ENCODE results near the gene AFG1L. TPM values are rescaled to one million over a fixed set of nuclear protein-coding genes. Genes with fewer than 3 reads are reported as not detected.

Gene AFG1L
- total and polyA plus RNA-seq, 2 experiments from 2014 or later, result 4.1 to 8.7 TPM

- H3K79me2 ChIP-seq (replicated peaks; ENCODE audit: insufficient read depth), result no peaks in the 10 kb centered on the region
- no peaks in the 10 kb centered on the region for H3K4me1 Mint-ChIP-seq
- no peaks in the 10 kb centered on the region for H4K20me1 ChIP-seq (replicated peaks; ENCODE audit: insufficient read depth)
- TF ChIP-seq EZH2 (IDR thresholded peaks at IDR 0.05; ENCODE audit: low read depth, unreplicated experiment), result no peak
- TF ChIP-seq CTCF (conservative IDR thresholded peaks at IDR 0.05; ENCODE audit: low read depth in 2 of 2), result no peak
- TF ChIP-seq ZNF114 (CRISPR knock-in tag; IDR thresholded peaks at IDR 0.05), result no peak
- no peak for TF ChIP-seq JUNB (IDR thresholded peaks at IDR 0.05; ENCODE audit: unreplicated experiment)
- no peak for TF ChIP-seq REST (IDR thresholded peaks at IDR 0.05; ENCODE audit: unreplicated experiment)
- no peak for TF ChIP-seq EZH2phosphoT487 (IDR thresholded peaks at IDR 0.05; ENCODE audit: unreplicated experiment)
- no peak for TF ChIP-seq CREB1 (CRISPR knock-in tag; IDR thresholded peaks at IDR 0.05; ENCODE audit: low read depth)
- no peak for TF ChIP-seq NANOG (IDR thresholded peaks at IDR 0.05; ENCODE audit: borderline replicate concordance)
- no peak for TF ChIP-seq STAT1 (IDR thresholded peaks at IDR 0.05; ENCODE audit: unreplicated experiment)
- TF ChIP-seq POLR2AphosphoS5 (IDR thresholded peaks at IDR 0.05; ENCODE audit: low read depth), result no peak
- no peak for TF ChIP-seq ZNF331 (CRISPR knock-in tag; IDR thresholded peaks at IDR 0.05; ENCODE audit: low read depth)
- TF ChIP-seq ZNF462 (CRISPR knock-in tag; IDR thresholded peaks at IDR 0.05), result no peak
- no peaks in the 10 kb centered on the region for H3K27me3 ChIP-seq (ENCODE audit: insufficient read depth)
- H2AFZ ChIP-seq, result no peak overlapping the region
- ATAC-seq (no peak), DNase-seq (ENCODE audit: low spot score) (no peak)
- no peak overlapping the region for H3K27ac Mint-ChIP-seq
- H3F3A ChIP-seq (replicated peaks; ENCODE audit: low read depth), result no peaks in the 10 kb centered on the region
- H3K9me2 ChIP-seq (ENCODE audit: insufficient read depth), result no peaks in the 10 kb centered on the region
- no peaks in the 10 kb centered on the region for H3K36me3 ChIP-seq (ENCODE audit: insufficient read depth)
- H3K36me3 Mint-ChIP-seq (ENCODE audit: low read depth), result no peaks in the 10 kb centered on the region
- no peak overlapping the region for H3K4me2 ChIP-seq
- H3K4me3 ChIP-seq, result no peak overlapping the region
- no peaks in the 10 kb centered on the region for H3K4me1 ChIP-seq (ENCODE audit: insufficient read depth)
- no peaks in the 10 kb centered on the region for H3K27me3 Mint-ChIP-seq (ENCODE audit: insufficient read depth, low read depth, poor library complexity)
- H3K27ac ChIP-seq (ENCODE audit: low read depth), result no peak overlapping the region
- no peak overlapping the region for H3K4me3 Mint-ChIP-seq
- no peaks in the 10 kb centered on the region for H3K9me3 Mint-ChIP-seq
Measured at GRCh38 chr6:108482559-108482958, 187.7 kb downstream of the AFG1L start.

Measured in GM23338 (cell line).